HG03039 (cell line): ENCODE data around the gene ZNF469.

Experiments used
- ATAC-seq: cut with Tn5 transposase; IDR thresholded peaks from one replicate; pipeline ENCODE4 v1.9.1; 2021; ENCODE audit warnings: mild to moderate bottlenecking, moderate library complexity; ENCODE audit not compliant: unreplicated experiment

The ZNF469 gene

GRCh38 chr16:88347656-88348376 is 34.9 kb upstream of the ZNF469 start:
- ATAC-seq, result no peak

GRCh38 chr16:88348377-88349152 is 34.2 kb upstream of the ZNF469 start:
- no peak for ATAC-seq

GRCh38 chr16:88349153-88349902 is 33.4 kb upstream of the ZNF469 start:
- ATAC-seq, result no peak

GRCh38 chr16:88349903-88350900 is 32.6 kb upstream of the ZNF469 start:
- ATAC-seq, result no peak

DNA sequence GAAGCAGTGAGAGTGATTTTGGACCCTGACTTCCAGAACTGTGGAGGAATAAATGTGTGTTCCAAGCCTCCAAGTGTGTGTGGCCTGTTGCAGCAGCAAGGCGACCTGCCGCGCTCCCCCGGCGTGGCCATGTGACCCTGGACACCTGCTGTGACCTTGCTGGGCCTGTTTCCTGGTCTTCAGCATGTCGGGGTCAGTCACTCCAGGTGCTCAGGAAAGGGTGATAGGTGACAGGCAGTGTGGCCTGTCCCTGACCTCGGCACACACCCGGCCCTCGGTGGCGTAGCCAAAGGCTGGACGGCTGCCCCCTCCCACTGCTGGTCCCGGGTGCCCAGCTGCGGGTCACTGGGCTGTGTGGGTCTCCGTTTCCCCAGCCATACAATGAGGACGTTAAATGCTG is 31.8 kb upstream of the ZNF469 start:
- no peak for ATAC-seq

DNA sequence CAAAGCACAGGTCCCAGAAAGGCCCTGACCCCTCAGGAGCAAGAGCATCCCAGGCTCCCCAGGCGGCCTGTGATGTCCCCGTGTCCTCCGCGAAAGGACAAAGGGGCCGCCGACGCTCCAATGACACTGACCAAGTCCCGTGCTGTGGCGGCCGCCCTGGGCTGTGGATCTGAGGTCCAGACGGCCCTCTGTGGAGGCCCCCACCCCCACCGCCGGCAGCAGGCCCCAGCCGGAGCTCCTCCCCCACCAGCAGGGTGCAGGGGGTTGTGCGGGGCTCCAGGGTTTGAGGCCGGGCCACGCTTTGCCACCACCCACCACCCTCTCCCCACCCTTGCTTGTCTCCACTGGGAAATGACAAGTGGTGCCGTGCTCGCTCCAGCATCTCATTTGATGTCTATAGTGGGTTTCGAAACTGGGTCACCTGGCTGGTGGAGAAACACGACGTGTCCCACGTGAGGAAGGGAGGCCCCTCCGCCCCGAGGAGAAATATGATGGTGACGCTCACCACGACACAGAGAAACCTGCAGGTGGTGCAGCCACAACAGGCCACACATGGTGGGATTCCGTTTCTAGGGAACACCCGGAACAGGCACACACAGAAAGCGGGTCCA is 31.2 kb upstream of the ZNF469 start:
- no peak for ATAC-seq

DNA sequence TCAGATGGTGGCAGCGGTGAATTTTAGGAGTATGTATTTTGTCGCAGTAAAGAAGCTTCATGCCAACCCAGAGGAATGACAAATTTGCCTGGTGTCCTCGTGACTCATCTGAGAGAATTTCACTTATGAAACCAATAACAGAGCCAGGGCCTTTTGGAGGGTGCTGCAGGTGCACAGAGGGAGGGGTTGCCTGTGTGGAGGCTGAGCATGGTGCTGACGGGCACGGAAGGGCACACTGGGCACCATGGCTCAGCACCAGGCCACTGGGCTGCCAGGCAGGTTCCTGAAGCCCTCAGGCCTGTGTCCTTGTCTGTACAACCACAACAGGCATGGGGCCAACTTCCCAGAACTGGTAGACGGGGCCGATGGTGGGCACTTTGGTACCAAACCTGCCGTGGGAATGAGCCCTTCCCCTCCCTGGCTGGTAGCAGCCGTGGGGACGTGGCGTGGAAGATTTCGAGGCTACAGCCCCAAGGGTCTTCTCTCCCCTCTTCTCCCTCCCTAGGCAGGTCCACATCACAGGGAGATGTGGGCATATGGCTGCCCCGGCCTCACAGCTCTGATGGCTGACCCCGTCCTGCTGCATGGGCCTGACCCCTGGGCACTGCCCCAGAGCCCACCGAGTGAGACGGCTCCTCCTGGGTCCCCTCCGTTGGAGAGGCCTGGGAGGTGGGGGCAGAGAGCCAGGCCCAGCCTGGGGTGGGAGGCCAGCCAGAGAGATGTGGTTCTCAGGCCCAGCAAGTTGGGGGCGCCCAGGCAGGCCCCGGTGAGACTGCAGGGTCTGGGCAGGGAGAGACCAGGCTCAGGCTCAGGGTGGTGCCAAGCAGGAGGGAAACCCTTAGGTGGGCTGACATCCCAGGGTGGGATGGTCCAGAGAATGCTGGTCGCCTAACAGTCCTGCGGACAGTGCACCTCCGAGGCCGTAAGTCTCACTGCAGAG is 30.2 kb upstream of the ZNF469 start:
- ATAC-seq, result no peak

DNA sequence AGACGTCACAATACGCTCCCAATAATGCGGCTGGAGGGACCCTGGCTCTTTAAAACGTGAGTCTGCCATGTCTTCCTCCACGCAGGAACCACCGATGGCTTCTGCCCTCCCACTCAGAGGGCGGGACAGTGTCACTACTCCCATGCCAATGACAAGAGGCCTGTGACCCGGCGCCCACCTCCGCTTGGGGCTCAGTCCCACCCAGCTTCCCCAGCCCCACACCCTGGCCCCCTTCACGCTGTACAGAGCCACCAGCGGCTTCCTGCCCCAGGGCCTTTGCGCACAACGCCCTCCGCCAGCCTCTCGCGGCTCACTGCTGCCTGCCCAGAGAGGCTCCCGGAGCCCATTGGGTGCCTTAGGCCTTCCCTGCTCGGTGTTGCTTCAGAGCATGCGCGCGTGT is 29.5 kb upstream of the ZNF469 start:
- ATAC-seq, result no peak

DNA sequence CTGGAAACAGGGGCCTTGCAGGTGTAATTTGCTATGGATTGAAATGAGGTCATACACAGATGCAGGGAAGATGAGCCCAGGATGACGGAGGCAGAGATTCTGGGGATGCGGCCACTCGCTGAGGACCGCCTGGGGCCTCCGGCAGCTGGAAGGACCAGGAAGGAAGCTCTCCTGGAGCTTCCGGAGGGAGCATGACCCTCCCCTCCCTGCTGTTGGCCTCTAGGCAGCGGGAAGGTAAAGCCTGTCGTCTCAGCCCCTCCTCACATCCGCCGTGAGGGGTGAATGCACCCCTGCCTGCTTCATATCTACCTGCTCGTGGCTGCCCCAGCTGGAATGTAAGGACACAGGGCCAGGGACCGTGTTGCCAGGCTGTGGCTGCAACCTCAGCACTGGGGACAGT is 29.1 kb upstream of the ZNF469 start:
- no peak for ATAC-seq

- ATAC-seq, result no peak
Observed at GRCh38 chr16:88354229-88355092, 28.3 kb upstream of the ZNF469 start.

- no peak for ATAC-seq
Observed at GRCh38 chr16:88355093-88355388, 27.7 kb upstream of the ZNF469 start.

DNA sequence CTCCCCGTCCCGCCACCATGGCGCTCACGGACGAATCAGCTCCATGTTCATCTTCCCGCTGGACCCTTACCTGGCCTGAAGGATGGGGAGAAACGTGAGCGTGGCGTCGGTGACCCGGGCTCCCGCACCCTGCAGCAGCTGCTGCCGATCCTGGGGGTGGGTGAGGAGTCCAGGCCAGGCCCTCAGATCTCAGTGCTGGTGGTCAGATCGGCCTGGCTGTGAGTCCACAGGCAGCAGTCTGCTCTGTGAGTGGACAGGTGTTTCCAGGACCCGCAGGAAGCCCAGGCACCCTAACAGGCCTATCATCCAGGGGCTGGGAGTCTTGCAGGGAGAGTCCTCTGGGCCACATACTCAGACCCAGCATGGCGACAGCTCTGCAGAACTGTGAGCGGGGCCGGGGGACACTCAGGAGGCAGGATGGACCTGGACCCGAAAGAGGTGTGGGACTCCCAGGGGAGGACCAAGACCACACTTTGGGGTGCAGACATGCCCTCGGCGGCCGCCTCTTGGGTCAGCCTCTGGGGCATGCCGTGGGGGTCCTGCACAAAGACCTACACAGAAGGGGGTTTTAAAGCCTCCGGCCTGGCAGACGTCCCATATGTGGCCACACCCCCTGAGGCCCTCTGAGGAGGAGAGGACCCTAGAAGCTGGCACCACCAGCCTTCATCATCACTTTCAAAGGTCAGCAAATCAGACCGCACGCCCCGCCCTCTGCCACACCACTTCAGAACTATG is 27.2 kb upstream of the ZNF469 start:
- no peak for ATAC-seq

- ATAC-seq, result no peak
Observed at GRCh38 chr16:88356124-88356726, 26.5 kb upstream of the ZNF469 start.

DNA sequence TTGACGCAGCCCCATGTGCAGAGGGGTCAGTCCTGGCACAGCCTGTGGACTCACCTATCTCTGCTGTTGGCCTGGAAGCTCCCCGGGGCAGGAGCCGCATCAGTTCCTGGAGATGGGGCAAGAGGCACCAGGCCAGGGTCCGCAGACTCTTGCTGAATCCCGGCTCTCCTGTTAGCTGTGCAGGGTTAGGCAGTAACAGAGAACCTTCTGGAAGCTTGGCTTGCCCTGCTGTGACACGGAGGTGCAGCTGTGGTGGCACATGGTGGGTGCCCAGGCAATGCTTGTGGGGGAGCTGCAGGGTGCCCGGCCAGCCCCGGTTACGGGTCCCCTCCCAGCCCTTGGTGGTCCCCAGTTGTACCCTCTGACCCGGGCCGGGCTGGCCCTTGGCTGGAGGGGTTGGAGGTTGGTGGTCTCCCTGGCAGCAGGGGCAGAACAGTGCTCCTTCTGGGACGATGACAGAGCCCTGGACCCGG is 26.0 kb upstream of the ZNF469 start:
- ATAC-seq, result no peak

GRCh38 chr16:88357317-88358022 is 25.3 kb upstream of the ZNF469 start:
- ATAC-seq, result no peak

- no peak for ATAC-seq
Observed at GRCh38 chr16:88358023-88358420, 24.7 kb upstream of the ZNF469 start.
